ENCODE data around the gene TRIAP1. TPM values are rescaled to one million over a fixed set of nuclear protein-coding genes. Genes with fewer than 3 reads are reported as not detected.

Gene TRIAP1
- total RNA-seq, 1 experiment from 2014 or later, result 27.5 TPM

DNA sequence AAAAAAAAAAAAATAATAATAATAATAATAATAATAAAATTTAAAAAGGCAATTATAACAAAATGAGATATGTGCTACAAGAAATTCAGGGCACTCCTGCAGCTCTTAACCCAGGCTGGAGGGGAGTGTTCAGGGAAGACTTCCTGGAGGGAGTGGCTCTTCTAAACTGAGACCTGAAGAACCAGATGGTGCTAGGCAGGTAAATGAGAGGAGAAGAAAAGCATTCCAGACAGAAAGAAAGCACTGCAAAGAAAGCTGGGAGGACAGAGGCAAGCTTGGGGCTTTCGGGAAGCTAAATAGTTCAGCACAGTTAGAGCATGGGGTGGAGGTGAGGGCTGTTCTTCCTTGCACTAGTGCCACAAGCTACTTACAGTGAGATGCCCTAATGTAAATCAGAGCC is 33.3 kb upstream of the TRIAP1 start:
- BruUV-seq (replicated peaks), result no TSS peak
- Histone ChIP-seq H3K4me3 (no peak overlapping the region), H3K36me3 (ENCODE audit: low read depth) (no peaks in the 10 kb centered on the region), H3K4me1 (replicated peaks; ENCODE audit: insufficient read depth) (peaks cover 22% of the 10 kb centered on the region), H3K9me3 (ENCODE audit: insufficient read depth, low read depth) (no peaks in the 10 kb centered on the region), H2AFZ (no peak overlapping the region), H3K27ac (0 out of 2 replicates have a peak overlapping the region, but pooled peaks have one; percentile 16), H3F3A (ENCODE audit: insufficient read depth, low read depth) (peaks cover 16% of the 10 kb centered on the region), H4K20me1 (ENCODE audit: insufficient read depth) (no peaks in the 10 kb centered on the region), H3K9me2 (ENCODE audit: insufficient read depth) (no peaks in the 10 kb centered on the region), H3K4me2 (no peak overlapping the region), H3K27me3 (ENCODE audit: insufficient read depth, low read depth) (no peaks in the 10 kb centered on the region), H3K79me2 (ENCODE audit: low read depth) (peaks cover 6% of the 10 kb centered on the region; the same call in 1 of the 2 replicates)
- DNase-seq, result no peak
- POLR2A ChIA-PET (ENCODE audit: unreplicated experiment), result no interaction called here
- CTCF ChIA-PET, result no interaction called here
- intact Hi-C loops (cut with micrococcal nuclease; ENCODE audit: unreplicated experiment), result no loop called here
- TF ChIP-seq CTCF (conservative IDR thresholded peaks at IDR 0.05) (no peak), EZH2 (IDR thresholded peaks at IDR 0.05; ENCODE audit: low read depth) (no peak)

DNA sequence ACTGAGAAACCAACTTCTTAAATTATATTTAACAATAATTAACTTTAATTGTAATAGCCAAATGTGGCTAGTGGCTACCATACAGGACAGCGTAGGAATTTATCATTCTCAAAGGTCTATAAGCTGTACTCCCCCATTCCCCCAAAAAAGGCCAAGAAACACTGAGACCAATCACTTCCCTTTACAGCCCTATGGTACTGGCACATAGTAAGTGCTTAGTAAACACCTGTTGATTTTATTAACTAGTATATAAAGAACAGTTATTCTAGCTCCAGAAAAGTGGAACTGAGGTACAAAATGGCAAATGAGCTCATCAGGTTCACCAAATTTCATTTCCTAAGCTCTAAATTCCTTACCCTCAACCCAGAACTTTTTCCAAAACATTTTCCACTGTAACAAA is 29.5 kb upstream of the TRIAP1 start:
- POLR2A ChIA-PET (ENCODE audit: unreplicated experiment), result no interaction called here
- Histone ChIP-seq H3K9me2 (ENCODE audit: insufficient read depth) (no peaks in the 10 kb centered on the region), H3K36me3 (ENCODE audit: low read depth) (no peaks in the 10 kb centered on the region), H2AFZ (no peak overlapping the region), H3K4me2 (no peak overlapping the region), H3K9me3 (ENCODE audit: insufficient read depth, low read depth) (no peaks in the 10 kb centered on the region), H3K27me3 (ENCODE audit: insufficient read depth, low read depth) (no peaks in the 10 kb centered on the region), H3F3A (ENCODE audit: insufficient read depth, low read depth) (peaks cover 36% of the 10 kb centered on the region), H3K79me2 (ENCODE audit: low read depth) (peaks cover 32% of the 10 kb centered on the region), H3K4me1 (replicated peaks; ENCODE audit: insufficient read depth) (peaks cover 53% of the 10 kb centered on the region), H4K20me1 (ENCODE audit: insufficient read depth) (no peaks in the 10 kb centered on the region), H3K27ac (peak overlapping the region; percentile 61), H3K4me3 (no peak overlapping the region)
- intact Hi-C loops (cut with micrococcal nuclease; ENCODE audit: unreplicated experiment), result loop anchor here (2.0 kb wide), 1 partner anchor 19 kb away; no protein-coding TSS in a partner anchor
- BruUV-seq (replicated peaks), result no TSS peak
- DNase-seq, result no peak
- TF ChIP-seq EZH2 (IDR thresholded peaks at IDR 0.05; ENCODE audit: low read depth), result no peak
- no peak for TF ChIP-seq CTCF (conservative IDR thresholded peaks at IDR 0.05)
- CTCF ChIA-PET, result interaction anchor here (0.6 to 1.0 kb wide), 2 partner anchors 16 to 107 kb away, joined by 3 to 5 read pairs; no protein-coding TSS in a partner anchor

GRCh38 chr12:120474616-120474960 is 28.4 kb upstream of the TRIAP1 start:
- POLR2A ChIA-PET (ENCODE audit: unreplicated experiment), result interaction anchor here (0.5 to 1.2 kb wide), 8 partner anchors 14 to 143 kb away, joined by 3 to 26 read pairs (median 5); partner anchors contain the start of genes DYNLL1 and POP5
- intact Hi-C loops (cut with micrococcal nuclease; ENCODE audit: unreplicated experiment), result loop anchor here (1.0 to 2.0 kb wide), 2 partner anchors 20 to 60 kb away; partner anchors contain the start of gene RNF10
- H4K20me1 ChIP-seq (ENCODE audit: insufficient read depth), result no peaks in the 10 kb centered on the region

More at GRCh38 chr12:120474616-120474960, 28.4 kb upstream of the TRIAP1 start:
- Histone ChIP-seq H3K4me2 (peak overlapping the region; percentile 65), H3K4me3 (no peak overlapping the region; the same call in 1 of the 2 replicates), H2AFZ (no peak overlapping the region), H3F3A (ENCODE audit: insufficient read depth, low read depth) (peaks cover 32% of the 10 kb centered on the region), H3K27ac (peak overlapping the region; percentile 84), H3K4me1 (replicated peaks; ENCODE audit: insufficient read depth) (peaks cover 56% of the 10 kb centered on the region), H3K9me2 (ENCODE audit: insufficient read depth) (no peaks in the 10 kb centered on the region), H3K36me3 (ENCODE audit: low read depth) (no peaks in the 10 kb centered on the region), H3K27me3 (ENCODE audit: insufficient read depth, low read depth) (no peaks in the 10 kb centered on the region), H3K9me3 (ENCODE audit: insufficient read depth, low read depth) (no peaks in the 10 kb centered on the region), H3K79me2 (ENCODE audit: low read depth) (peaks cover 43% of the 10 kb centered on the region)
- CTCF ChIA-PET, result interaction anchor here (0.5 to 1.2 kb wide), 4 partner anchors 21 to 350 kb away, joined by 3 to 5 read pairs (median 4); partner anchors contain the start of genes DYNLL1 and RPLP0
- TF ChIP-seq CTCF (conservative IDR thresholded peaks at IDR 0.05), result no peak
- TF ChIP-seq EZH2 (IDR thresholded peaks at IDR 0.05; ENCODE audit: low read depth), result no peak
- peak; percentile 87 to 98 for DNase-seq
- no TSS peak for BruUV-seq (replicated peaks)

Data from PC-9 (cell line).